Activated T-cell treated with anti-CD3 and anti-CD28 coated beads for 48 hours (primary cell): ENCODE data around the gene TRIM63.

Source experiments
- DNase-seq: peaks from one replicate; pipeline ENCODE4 v3.0.0-alpha.2; 2020; ENCODE audit warnings: low read depth

The TRIM63 gene

GRCh38 chr1:26034504-26035202 is 32.8 kb downstream of the TRIM63 start:
- no peak for DNase-seq

GRCh38 chr1:26032656-26033357 is 34.6 kb downstream of the TRIM63 start:
- no peak for DNase-seq

GRCh38 chr1:26031611-26032220 is 35.7 kb downstream of the TRIM63 start:
- no peak for DNase-seq

- DNase-seq = no peak
These were observed 36.2 kb downstream of the TRIM63 start for GRCh38 chr1:26031196-26031595.

- no peak for DNase-seq
These were observed 37.5 kb downstream of the TRIM63 start for GRCh38 chr1:26029864-26030481.

- no peak for DNase-seq
These were observed 38.2 kb downstream of the TRIM63 start for GRCh38 chr1:26029054-26029863.

- DNase-seq = no peak
These were observed 38.9 kb downstream of the TRIM63 start for GRCh38 chr1:26028490-26028980.

- DNase-seq = no peak
These were observed 39.5 kb downstream of the TRIM63 start for GRCh38 chr1:26027716-26028489.

GRCh38 chr1:26025517-26025916 is 41.9 kb downstream of the TRIM63 start:
- no peak for DNase-seq

- no peak for DNase-seq
These were observed 42.4 kb downstream of the TRIM63 start for GRCh38 chr1:26025060-26025459.

GRCh38 chr1:26023826-26024225 is 43.6 kb downstream of the TRIM63 start:
- DNase-seq = no peak

- DNase-seq = no peak
These were observed 44.4 kb downstream of the TRIM63 start for GRCh38 chr1:26023009-26023408.

- no peak for DNase-seq
These were observed 45.0 kb downstream of the TRIM63 start for GRCh38 chr1:26022404-26022779.

- no peak for DNase-seq
These were observed 45.6 kb downstream of the TRIM63 start, which contains the start of gene EXTL1 for GRCh38 chr1:26021647-26022403. Gene EXTL1 (plus strand): TSS chr1:26021775. CDS start chr1:26022647, 872 bp downstream.

GRCh38 chr1:26020941-26021646 is 46.3 kb downstream of the TRIM63 start:
- DNase-seq = no peak

GRCh38 chr1:26020330-26020768 is 47.1 kb downstream of the TRIM63 start:
- no peak for DNase-seq

- no peak for DNase-seq
These were observed 47.7 kb downstream of the TRIM63 start for GRCh38 chr1:26019641-26020315.

GRCh38 chr1:26017606-26018005 is 49.8 kb downstream of the TRIM63 start:
- no peak for DNase-seq
